ENCODE results near the gene FAM111A.

DNA sequence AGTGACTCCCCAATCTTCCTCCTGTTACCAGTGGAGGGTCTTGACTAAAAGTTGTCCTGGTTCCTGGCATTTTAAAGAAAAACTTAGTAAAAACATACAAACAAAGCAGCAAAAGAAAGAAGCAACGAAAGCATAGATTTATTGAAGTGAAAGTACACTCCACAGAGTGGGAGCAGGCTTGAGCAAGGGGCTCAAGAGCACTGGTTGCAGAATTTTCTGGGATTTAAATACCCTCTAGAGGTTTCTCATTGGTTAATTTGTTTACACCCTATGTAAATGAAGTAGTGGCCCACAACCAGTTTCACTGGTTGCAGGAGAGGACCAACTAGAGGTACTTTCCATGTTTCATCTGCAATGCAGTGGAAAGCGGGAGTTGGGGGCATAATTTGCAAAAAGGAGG lies 24.9 kb upstream of the FAM111A start:
- TF ChIP-seq, protein P1, sequence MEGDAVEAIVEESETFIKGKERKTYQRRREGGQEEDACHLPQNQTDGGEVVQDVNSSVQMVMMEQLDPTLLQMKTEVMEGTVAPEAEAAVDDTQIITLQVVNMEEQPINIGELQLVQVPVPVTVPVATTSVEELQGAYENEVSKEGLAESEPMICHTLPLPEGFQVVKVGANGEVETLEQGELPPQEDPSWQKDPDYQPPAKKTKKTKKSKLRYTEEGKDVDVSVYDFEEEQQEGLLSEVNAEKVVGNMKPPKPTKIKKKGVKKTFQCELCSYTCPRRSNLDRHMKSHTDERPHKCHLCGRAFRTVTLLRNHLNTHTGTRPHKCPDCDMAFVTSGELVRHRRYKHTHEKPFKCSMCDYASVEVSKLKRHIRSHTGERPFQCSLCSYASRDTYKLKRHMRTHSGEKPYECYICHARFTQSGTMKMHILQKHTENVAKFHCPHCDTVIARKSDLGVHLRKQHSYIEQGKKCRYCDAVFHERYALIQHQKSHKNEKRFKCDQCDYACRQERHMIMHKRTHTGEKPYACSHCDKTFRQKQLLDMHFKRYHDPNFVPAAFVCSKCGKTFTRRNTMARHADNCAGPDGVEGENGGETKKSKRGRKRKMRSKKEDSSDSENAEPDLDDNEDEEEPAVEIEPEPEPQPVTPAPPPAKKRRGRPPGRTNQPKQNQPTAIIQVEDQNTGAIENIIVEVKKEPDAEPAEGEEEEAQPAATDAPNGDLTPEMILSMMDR (IDR thresholded peaks at IDR 0.05), result no peak
- TF ChIP-seq POLR2A (IDR thresholded peaks at IDR 0.05) (no peak), POLR2AphosphoS5 (IDR thresholded peaks at IDR 0.05) (no peak)

Measured in upper lobe of left lung (tissue), 4 donors.